Measurements from ENCODE around the gene PSAT1.

DNA sequence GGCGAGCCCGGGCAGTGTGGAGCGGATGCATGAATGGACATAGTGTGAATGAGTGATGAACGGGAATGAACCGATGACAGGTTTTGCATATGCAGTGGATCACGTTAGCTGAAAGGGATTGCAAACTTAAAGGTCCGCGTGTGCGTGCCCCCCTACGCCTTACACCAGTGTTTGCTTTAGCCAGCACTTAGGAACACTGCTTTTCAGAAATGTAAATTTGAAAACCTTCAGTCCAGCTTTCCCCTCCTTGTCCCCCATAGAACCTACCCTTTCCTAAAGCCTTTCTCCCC lies 692 bp downstream of the PSAT1 start:
- TF ChIP-seq, protein P1, sequence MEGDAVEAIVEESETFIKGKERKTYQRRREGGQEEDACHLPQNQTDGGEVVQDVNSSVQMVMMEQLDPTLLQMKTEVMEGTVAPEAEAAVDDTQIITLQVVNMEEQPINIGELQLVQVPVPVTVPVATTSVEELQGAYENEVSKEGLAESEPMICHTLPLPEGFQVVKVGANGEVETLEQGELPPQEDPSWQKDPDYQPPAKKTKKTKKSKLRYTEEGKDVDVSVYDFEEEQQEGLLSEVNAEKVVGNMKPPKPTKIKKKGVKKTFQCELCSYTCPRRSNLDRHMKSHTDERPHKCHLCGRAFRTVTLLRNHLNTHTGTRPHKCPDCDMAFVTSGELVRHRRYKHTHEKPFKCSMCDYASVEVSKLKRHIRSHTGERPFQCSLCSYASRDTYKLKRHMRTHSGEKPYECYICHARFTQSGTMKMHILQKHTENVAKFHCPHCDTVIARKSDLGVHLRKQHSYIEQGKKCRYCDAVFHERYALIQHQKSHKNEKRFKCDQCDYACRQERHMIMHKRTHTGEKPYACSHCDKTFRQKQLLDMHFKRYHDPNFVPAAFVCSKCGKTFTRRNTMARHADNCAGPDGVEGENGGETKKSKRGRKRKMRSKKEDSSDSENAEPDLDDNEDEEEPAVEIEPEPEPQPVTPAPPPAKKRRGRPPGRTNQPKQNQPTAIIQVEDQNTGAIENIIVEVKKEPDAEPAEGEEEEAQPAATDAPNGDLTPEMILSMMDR (optimal IDR thresholded peaks at IDR 0.05 in 1 of 3, IDR thresholded peaks at IDR 0.05 in 1 of 3, conservative IDR thresholded peaks at IDR 0.05 in 1 of 3; ENCODE audit: extremely low read depth in 1 of 3, insufficient read depth in 2 of 3, low read length in 3 of 3) = no peak
- no peak for TF ChIP-seq EZH2 (IDR thresholded peaks at IDR 0.05; ENCODE audit: low read length)

Measured in keratinocyte (primary cell).